DOHH2 (cell line): ENCODE data around the gene ADCY1.
"Not testable (repeated sequence)": the region's sequence is repeated elsewhere in the genome, so short reads cannot be mapped to it uniquely, and the experiment has no call there.

ENCODE experiments used
- H3F3A ChIP-seq: fragments of 200-600 bp; sonication (generic), shearing (Covaris generic); 2 replicates; pipeline ENCODE4 v1.6.0; 2016; ENCODE audit warnings: antibody characterized with exemption, mild to moderate bottlenecking; ENCODE audit not compliant: control insufficient read depth, insufficient read depth
- H3K27ac ChIP-seq: fragments of 200-600 bp; sonication (generic); 2 replicates; pipeline ENCODE4 v1.5.1; 2014; ENCODE audit warnings: low read depth, mild to moderate bottlenecking, low read length, moderate library complexity
- H3K27me3 ChIP-seq: fragments of 200-600 bp; sonication (generic); 2 replicates; pipeline ENCODE4 v1.6.1; 2014; ENCODE audit warnings: mild to moderate bottlenecking, low read length, mixed read lengths; ENCODE audit not compliant: control insufficient read depth
- H3K36me3 ChIP-seq: fragments of 200-600 bp; sonication (generic); 2 replicates; pipeline ENCODE4 v1.6.1; 2014; ENCODE audit warnings: mild to moderate bottlenecking, low read length, moderate library complexity, mixed read lengths; ENCODE audit not compliant: control insufficient read depth
- H3K4me1 ChIP-seq: fragments of 200-600 bp; sonication (generic); 2 replicates; pipeline ENCODE4 v1.6.1; 2014; ENCODE audit warnings: mild to moderate bottlenecking, low read length, mixed read lengths; ENCODE audit not compliant: control insufficient read depth
- H3K4me2 ChIP-seq: fragments of 200-600 bp; sonication (generic); 2 replicates; pipeline ENCODE4 v1.6.0; 2014; ENCODE audit warnings: mild to moderate bottlenecking, low read length, moderate library complexity
- H3K4me3 ChIP-seq: fragments of 200-600 bp; sonication (generic); 2 replicates; pipeline ENCODE4 v1.5.1; 2014; ENCODE audit warnings: mild to moderate bottlenecking, low read length, mixed read lengths
- H3K79me2 ChIP-seq: fragments of 200-600 bp; sonication (generic); 2 replicates; pipeline ENCODE4 v1.6.1; 2014; ENCODE audit warnings: mild to moderate bottlenecking, low read length, mixed read lengths; ENCODE audit not compliant: control insufficient read depth
- H3K9me2 ChIP-seq: fragments of 200-600 bp; sonication (generic); replicated peaks from 2 replicates; pipeline ENCODE4 v1.6.1; 2014; ENCODE audit warnings: mild to moderate bottlenecking, low read length, mixed read lengths; ENCODE audit not compliant: control insufficient read depth
- H3K9me3 ChIP-seq: fragments of 200-600 bp; sonication (generic); 2 replicates; pipeline ENCODE4 v1.6.1; 2014; ENCODE audit warnings: antibody characterized with exemption, low read length, mixed read lengths; ENCODE audit not compliant: control insufficient read depth, insufficient read depth
- H4K20me1 ChIP-seq: fragments of 200-600 bp; sonication (generic); 2 replicates; pipeline ENCODE4 v1.6.0; 2014; ENCODE audit warnings: low read depth, mild to moderate bottlenecking, antibody characterized with exemption, low read length, moderate library complexity; ENCODE audit not compliant: control insufficient read depth, insufficient read depth
- TF ChIP-seq, protein P1 (sequence below): fragments of 200-600 bp; sonication (generic); IDR thresholded peaks from one replicate; pipeline ENCODE4 v1.5.1; 2014; ENCODE audit warnings: antibody characterized with exemption, mild to moderate bottlenecking, low read depth, low read length; ENCODE audit not compliant: poor library complexity, severe bottlenecking

Gene ADCY1

DNA sequence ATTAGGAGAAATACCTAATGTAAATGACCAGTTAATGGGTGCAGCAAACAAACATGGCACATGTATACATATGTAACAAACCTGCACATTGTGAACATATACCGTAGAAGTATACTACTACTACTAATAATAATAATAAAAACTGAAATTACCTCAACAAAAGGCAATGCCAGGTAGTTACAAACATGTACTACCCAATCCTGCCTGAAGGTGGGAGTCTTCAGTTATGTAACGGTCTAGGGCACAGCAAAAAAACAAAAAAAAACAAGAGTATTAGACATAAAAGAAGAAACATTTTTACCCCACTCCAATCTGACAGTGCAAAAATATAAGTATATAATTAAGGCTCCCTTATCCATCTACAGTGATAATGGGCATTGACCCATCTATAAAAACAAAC, 182.6 kb downstream of the ADCY1 start:
- H3K4me2 ChIP-seq, H3K4me3 ChIP-seq, H3K9me2 ChIP-seq, H3K27me3 ChIP-seq, H3F3A ChIP-seq, H3K27ac ChIP-seq, H3K9me3 ChIP-seq, H3K79me2 ChIP-seq, H4K20me1 ChIP-seq, H3K4me1 ChIP-seq: not testable (repeated sequence)
- TF ChIP-seq, protein P1, sequence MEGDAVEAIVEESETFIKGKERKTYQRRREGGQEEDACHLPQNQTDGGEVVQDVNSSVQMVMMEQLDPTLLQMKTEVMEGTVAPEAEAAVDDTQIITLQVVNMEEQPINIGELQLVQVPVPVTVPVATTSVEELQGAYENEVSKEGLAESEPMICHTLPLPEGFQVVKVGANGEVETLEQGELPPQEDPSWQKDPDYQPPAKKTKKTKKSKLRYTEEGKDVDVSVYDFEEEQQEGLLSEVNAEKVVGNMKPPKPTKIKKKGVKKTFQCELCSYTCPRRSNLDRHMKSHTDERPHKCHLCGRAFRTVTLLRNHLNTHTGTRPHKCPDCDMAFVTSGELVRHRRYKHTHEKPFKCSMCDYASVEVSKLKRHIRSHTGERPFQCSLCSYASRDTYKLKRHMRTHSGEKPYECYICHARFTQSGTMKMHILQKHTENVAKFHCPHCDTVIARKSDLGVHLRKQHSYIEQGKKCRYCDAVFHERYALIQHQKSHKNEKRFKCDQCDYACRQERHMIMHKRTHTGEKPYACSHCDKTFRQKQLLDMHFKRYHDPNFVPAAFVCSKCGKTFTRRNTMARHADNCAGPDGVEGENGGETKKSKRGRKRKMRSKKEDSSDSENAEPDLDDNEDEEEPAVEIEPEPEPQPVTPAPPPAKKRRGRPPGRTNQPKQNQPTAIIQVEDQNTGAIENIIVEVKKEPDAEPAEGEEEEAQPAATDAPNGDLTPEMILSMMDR = peak; percentile 25
- peaks cover 21% of the 10 kb centered on the region for H3K36me3 ChIP-seq

DNA sequence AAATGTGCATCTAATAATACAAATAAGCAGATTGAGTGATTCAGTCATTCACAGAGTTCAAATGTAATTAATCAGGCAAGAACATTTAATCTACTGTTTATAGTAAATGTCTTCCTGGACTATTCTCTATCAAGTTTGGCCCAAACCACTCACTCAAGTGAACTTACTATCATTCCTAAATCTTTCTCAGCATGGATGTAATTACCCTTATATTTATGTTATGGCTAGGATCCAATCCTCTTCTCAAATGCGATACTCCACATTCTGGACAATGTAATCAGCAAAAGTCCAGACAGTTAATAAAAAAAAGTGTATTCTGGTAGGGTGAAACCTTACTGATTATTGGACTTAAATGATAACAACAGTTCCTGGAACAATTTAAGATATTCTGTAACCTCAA, 185.3 kb downstream of the ADCY1 start:
- not testable (repeated sequence) for H3K27me3 ChIP-seq

DNA sequence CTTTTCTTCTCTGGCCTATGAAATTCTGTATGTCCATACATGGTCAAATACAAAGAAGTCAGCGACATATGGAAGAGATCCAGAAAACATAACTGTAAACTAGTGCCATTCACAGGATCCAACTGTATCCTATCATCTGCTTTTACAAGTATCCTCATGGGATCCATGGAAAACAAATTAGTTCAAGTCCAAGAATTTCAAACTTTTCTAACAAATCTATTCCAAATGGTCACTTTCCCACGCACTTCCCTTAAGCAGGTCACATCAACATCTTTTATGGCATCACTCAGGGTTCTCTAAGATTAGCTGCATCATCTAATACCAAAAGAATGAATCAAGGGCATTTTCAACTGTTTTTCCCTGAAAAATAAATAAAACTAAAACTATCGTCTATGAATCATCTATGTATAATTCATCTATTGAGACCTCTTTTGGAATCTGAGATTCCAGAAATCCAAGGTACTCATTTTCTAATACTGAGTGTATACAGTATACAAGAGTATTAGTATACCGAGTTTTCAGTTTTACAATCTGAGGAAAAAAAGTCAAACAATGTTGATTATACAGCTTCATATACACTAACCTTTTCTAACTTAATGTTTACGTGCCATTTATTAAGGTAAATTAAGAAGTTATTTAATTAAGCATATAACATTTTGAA, 187.5 kb downstream of the ADCY1 start:
- H3K4me3 ChIP-seq, H3K4me1 ChIP-seq, H3K27ac ChIP-seq, H4K20me1 ChIP-seq, H3K4me2 ChIP-seq, H3F3A ChIP-seq, H3K9me3 ChIP-seq, H3K27me3 ChIP-seq, H3K9me2 ChIP-seq: not testable (repeated sequence)
- H3K79me2 ChIP-seq = peaks cover 37% of the 10 kb centered on the region
- H3K36me3 ChIP-seq = peaks cover 15% of the 10 kb centered on the region

More for the DNA sequence above, 185.3 kb downstream of the ADCY1 start:
- H3K79me2 ChIP-seq = peaks cover 26% of the 10 kb centered on the region
- not testable (repeated sequence) for H3K4me3 ChIP-seq, H3F3A ChIP-seq, H3K4me1 ChIP-seq, H4K20me1 ChIP-seq, H3K27ac ChIP-seq, H3K4me2 ChIP-seq, H3K9me2 ChIP-seq, H3K9me3 ChIP-seq
- H3K36me3 ChIP-seq = peaks cover 19% of the 10 kb centered on the region

DNA sequence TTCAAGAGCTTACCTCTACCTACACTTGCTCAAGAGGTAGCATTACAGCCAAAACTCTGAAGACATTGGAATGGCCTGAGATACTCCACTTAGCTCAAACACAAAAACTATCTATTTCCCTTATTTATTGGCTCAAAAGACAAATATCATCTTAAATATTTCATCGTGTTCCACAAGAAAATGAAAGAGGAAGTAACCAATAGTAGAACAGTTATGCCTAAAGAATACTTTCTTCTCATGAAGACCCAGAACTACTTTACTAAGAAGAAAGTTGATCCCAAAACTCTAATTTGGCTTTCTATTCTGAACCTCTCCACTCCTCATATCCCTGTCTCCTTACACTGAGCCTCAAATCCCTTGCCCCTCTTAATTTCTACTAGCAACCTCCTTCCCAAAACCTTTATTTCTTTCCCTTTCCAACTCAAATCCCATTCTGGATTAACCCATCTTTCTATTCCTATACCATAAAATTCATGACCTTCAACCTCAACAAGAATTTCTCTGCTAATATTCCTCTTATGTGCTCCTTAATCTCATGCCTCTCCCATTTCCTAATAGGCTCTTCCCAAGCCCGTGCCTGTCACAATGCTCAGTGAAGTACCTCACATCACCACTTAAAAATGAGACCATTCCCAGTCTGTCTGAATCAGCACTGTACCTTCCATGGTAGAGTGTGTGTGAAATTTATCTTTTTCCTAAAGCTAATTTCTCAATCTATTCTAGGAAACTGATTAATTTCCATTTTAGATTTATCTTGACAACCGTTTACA, 188.2 kb downstream of the ADCY1 start:
- Histone ChIP-seq H3K36me3 (peaks cover 15% of the 10 kb centered on the region), H3K79me2 (peaks cover 43% of the 10 kb centered on the region)

DNA sequence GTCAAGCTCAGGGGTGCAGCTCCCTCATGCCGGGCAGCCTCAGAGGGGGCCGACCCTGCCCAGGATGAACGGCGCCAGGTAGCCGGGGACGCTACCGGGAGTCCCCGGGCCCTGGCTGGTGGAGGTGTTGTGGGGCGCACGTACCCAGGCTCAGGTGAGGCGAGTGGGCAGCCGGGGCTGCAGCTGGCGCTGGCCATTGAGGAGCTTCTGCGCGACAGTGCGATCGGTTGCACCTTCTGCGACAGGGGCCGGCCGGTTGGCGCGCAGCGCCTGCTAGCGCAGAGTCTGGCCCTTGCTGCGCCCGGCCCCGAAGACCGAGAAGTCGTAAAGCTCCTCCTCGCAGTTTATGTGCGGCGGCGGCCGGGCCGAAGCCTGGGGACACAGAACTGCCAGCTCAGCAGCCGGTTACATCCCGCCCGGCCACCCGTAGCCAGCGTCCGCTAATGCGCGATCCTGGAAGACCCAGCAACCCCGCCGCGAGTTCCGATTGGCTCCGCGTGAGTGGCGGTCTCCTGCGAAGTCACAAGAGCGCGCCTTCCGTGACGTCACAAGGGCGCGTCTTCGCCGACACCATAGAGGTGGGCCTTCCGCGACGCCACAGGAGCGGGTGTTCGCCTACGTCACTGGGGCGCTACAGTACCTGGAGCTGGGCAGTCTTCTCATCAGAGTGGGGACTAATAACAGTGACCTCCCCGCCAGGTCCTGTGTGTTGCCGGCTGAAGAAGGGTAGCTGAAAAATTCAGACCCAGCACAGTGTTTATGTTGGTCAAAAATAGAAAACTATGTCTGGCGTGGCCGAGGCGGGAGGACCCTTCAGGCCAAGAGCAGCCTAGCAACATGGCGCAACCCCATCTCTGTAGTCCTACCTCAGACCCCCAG, 194.6 kb downstream of the ADCY1 start:
- not testable (repeated sequence) for H3F3A ChIP-seq, H3K9me2 ChIP-seq, H3K9me3 ChIP-seq, H3K27me3 ChIP-seq, H4K20me1 ChIP-seq
- H3K27ac ChIP-seq = peak overlapping the region; percentile 65
- H3K4me2 ChIP-seq = peak overlapping the region; percentile 90
- H3K79me2 ChIP-seq = peaks cover 46% of the 10 kb centered on the region
- H3K4me1 ChIP-seq = peaks cover 21% of the 10 kb centered on the region
- H3K36me3 ChIP-seq = peaks cover 11% of the 10 kb centered on the region
- peak overlapping the region; percentile 93 for H3K4me3 ChIP-seq

More for the DNA sequence above, 188.2 kb downstream of the ADCY1 start:
- not testable (repeated sequence) for H3K27ac ChIP-seq, H4K20me1 ChIP-seq, H3K9me3 ChIP-seq, H3K9me2 ChIP-seq, H3F3A ChIP-seq, H3K4me3 ChIP-seq, H3K27me3 ChIP-seq
- peaks cover 11% of the 10 kb centered on the region for H3K4me1 ChIP-seq
- peak overlapping the region; percentile 16; the same call in 1 of the 2 replicates for H3K4me2 ChIP-seq

DNA sequence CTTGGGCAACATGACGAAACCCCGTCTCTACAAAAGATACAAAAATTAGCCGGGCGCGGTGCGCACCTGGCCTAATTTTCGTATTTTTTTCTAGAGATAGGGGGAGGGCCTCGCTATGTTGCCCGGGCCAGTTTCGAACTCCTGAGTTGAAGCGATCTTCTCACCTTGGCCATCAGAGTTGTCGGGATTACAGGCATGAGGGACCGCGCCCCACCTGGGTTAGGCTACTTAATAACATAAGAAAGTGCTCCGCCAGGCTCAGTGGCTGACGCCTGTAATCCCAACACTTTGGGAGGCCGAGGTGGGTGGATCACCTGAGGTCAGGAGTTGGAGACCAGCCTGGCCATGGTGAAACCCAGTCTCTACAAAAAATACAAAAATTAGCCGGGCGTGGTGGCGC, 195.5 kb downstream of the ADCY1 start:
- Histone ChIP-seq H3K4me3 (peak overlapping the region; percentile 93), H3K4me2 (peak overlapping the region; percentile 90), H3K4me1 (peaks cover 21% of the 10 kb centered on the region), H3K79me2 (peaks cover 43% of the 10 kb centered on the region)
- H4K20me1 ChIP-seq, H3K27me3 ChIP-seq, H3K36me3 ChIP-seq, H3K27ac ChIP-seq, H3K9me2 ChIP-seq, H3K9me3 ChIP-seq, H3F3A ChIP-seq: not testable (repeated sequence)
